NCI-H187 treated with DMSO at 0.1 percent for 48 hours (cell line): ENCODE results near the gene PAX8.
"Not testable (repeated sequence)": the region's sequence is repeated elsewhere in the genome, so short reads cannot be mapped to it uniquely, and the experiment has no call there.

Experiments used
- DNase-seq: peaks from one replicate; lab custom pipeline; 2025; lab: John Stamatoyannopoulos, UW

Gene PAX8

DNA sequence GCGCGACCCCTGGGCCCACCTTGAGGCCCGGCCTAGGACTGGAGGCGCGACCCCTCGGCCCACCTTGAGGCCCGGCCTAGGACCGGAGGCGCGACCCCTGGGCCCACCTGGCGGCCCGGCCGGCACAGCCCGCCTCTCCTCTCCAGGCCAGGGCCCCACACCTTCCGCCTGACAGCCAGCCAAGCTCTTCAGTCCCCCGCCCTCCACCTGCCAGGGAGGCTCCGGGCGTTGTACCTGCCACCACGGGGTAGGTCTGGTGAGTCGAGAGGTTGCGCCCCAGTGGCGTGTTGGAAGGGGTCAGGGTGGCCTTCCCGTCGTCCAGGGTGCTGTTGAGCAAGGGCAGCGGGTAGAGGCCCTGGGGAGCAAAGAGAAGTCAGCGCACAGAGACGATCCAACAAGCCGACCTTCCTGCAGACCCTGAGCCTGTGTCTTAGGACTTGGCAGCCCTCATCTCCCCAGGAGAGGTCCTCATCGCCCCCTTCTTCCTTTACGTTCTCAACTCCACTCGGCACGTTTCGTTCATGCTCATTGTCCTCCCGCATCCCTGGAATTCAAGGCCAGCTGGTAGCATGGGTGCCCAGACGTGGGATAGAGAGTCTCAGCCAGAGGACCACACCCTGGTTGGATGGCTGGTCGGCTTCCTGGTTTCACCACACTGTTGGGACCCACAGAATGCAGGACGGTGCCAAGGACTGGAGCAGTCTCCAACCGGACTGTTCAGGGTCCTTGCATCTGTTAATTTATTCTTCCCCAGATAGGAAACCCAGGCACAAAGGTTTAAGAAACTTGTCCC is 42.2 kb downstream of the PAX8 start:
- DNase-seq: no peak

DNA sequence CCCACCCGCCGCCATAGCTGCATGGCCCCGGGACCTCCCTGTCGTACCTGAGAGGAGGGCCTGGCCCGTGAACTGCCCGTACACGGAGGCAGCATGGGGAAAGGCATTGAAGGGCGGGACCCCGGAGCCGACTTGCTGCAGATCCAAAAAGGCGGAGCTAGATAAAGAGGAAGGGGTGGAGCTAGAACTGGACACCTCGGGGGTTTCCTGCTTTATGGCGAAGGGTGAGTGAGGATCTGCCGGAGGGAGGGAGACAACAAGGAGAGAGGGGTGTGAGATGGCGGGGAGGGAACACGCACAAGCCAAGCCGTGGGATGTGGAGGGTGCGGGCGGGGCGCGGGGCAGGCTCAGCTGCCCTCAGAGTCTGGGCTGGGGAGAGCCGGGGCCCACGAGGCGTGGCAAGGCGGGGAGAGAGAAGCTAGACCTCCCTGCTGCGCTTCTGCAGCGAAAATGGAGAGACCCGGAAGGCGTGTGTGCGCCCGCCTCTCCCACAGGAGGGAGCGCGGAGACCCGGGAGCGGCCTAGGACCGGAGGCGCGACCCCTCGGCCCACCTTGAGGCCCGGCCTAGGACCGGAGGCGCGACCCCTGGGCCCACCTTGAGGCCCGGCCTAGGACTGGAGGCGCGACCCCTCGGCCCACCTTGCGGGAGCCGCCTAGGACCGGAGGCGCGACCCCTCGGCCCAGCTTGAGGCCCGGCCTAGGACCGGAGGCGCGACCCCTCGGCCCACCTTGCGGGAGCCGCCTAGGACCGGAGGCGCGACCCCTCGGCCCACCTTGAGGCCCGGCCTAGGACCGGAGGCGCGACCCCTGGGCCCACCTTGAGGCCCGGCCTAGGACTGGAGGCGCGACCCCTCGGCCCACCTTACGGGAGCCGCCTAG is 43.1 kb downstream of the PAX8 start:
- DNase-seq: not testable (repeated sequence)

DNA sequence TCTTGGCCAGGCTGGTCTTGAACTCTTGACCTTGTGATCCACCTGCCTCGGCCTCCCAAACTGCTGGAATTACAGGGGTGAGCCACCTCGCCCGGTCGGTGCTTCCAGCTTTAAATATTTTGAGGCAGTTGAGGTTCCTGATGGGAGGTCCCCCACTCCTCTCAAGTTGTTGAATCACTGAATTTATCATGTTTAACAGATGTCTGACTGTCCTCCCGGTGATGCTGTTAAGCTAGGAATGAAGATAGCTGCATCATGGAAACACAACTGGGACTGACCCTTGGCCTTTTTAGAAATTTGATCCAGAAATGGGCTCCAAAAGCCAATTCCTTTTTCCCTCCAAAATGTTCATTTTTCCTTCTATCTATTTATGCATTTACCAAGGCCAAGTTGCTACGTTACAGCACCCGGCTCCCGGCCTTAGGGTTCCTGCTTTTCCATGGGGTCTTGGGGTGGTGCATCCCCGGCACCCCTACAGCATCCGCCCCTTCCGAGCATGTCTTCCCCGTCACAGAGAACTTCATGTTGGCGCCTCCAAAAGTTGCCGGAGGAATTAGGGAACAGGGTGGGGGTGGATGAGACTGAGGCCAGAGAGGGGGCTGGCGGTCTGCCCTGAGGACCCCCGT is 43.9 kb downstream of the PAX8 start:
- DNase-seq: no peak

DNA sequence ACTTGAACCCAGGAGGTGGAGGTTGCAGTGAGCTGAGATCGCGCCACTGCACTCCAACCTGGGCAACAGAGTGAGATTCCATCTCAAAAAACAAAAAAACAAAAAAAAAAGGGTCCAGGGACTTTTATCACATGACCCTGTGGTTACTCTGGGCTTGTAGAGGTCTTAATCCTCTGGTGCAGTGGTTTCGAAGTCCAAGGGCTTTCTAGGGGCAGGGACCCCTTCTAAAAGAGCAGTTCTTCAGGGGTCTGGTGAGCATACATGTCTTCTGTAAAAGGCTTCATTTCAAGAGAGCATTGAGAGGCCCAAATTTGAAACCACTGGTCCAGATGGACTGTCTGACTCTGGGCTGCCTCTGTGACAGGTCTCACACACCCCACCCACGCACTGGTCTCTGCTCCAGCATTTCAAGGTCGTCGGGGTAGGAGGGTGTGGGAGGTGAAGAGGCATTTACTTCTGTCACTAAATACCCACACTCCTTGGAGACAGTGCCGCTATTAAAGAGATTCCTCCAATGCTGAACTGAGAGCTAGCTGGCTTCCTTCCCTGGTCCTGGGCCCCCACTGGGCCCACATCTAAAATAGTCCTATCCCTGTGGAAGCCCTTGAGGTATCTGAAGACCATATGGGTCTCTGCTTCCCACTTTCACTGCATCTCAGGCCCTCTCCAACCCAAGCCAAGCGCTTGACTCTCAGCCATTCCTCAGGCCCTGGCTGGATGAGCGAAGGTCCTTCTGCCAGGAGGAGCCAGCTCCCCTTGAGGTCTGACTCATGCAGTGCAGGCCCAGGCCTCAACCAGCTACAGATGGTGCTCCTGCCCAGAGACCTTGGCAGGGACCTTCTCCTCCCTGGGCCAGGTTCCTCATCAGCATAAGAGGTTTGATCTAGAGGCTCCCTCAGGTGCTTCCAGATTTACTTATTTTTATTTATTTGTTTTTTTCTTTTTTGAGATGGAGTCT is 44.8 kb downstream of the PAX8 start:
- no peak for DNase-seq

DNA sequence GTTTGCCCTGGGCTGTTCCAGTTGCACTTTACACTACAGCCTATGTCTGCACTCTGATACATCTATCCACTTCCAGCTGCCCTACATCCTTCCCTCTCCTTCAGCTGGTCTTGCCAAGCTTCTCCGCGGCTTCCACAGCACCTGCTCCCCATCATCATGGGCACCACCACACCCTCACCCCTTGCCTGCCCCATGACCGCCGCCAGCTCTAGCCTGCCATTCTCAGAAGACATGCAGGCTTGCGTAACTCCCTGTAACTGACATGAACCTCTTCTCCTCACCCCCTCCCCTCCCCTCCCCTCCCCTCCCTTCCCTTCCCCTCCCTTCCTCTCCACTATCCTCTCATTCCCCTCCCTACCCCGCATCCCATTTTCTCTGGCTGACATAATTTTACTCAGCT is 46.0 kb downstream of the PAX8 start:
- no peak for DNase-seq

DNA sequence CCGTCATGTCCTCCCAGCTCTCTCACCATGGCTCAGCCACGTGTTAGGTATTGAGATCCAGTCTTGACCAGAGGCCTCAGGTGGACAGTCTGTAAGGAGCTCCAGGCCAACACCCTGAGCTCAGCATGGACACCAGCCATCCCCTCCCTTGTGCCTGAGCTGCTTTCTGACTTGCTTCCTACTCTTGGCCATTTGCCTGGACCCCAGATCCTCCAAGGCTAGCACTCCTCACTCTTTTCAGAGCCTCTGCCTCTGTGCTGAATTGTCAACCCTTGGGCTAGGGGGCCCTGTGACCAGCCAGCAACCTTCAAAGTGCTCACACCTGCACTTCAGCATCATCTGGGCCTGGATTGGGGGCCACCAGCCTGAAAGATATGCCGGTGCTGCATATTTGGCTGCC is 46.6 kb downstream of the PAX8 start:
- DNase-seq: no peak

DNA sequence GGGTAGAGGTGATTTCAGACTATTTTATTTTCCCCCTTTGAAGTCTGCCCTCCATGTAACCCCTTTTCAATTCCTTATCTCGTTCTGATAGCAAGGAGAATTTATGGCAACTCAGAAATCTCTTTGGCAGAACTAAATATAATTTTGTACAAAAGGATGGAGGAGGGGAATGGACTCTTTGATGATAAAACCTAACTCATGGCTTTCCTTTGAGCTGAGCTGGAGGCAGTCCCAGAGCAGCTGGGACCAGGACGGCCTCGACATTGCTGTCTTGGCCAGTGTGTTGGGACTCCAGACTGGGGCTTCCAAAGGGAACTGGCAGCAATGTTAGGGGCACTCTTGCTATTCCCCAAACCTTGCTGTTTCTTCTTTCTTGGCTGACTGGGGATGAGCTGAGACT is 47.7 kb downstream of the PAX8 start:
- no peak for DNase-seq

DNA sequence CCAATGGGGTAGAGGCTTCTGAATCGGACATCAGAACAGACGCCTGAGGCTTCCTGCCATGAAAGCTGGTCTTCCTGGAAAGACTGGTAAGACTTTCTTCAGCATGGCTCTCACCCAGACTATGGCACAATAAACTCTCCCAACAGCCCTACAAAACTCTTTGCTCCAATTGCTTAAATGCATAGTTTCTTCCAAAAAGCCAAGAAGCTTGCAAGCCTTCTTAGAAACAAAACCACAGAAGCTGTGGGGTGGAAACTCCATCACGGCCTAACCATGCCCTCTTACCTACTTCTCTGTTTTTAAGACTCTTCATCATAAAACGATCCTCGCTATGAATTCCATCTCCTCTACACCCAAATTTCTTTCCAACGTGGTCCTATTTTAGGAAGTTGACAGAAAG is 48.2 kb downstream of the PAX8 start:
- no peak for DNase-seq

DNA sequence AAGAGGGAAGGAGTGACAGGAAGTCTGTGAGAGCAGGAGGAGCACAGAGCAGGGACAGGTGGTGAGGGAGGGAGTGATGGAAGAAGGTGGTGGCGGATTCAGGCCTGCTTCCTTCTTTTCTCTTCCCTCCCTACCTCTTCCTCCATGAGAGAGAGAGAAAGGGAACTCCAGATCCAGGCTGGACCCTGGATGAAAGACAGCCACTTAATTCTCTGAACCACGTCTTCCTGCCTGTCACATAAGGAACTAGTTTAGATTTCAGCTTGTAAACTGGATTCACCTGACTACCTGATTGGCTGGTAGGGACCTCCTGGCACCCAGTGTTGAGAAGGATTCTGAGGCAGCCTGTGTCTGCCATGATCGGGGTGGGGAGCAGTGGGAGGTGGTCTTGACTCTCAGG is 48.9 kb downstream of the PAX8 start:
- no peak for DNase-seq

DNA sequence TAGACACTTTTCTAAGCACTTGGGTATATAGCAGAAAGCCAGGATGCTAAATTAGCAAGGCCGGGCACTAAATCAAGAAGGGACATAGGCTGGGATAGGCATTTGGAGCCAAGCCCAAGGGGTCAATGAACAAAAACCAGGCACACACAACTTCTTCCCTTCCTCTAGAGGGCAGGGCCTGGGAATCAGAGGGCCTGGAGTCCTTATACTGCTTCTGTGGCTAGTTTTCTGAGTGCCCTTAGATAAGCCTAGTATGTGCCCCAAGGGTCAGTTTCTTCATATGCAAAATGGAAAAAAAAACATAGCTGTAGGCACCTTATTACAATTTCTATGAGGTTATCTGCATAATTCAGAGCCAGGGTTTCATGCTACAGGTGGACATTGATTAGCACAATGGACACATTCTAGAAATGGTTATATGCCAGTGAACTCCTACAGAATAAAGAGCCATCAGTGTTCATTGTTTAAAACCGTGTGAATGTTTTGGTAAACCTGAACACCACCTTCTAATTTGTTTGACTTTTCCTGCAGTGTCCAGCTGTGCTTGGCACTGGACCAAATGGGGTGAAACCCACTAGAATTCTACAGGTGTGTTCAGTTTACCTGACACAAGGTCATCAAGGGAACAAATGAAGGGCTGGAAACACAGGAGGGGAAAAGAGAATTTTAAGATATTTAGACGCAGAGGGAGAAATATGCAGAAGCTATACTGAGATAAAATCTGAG is 49.6 kb downstream of the PAX8 start:
- no peak for DNase-seq

DNA sequence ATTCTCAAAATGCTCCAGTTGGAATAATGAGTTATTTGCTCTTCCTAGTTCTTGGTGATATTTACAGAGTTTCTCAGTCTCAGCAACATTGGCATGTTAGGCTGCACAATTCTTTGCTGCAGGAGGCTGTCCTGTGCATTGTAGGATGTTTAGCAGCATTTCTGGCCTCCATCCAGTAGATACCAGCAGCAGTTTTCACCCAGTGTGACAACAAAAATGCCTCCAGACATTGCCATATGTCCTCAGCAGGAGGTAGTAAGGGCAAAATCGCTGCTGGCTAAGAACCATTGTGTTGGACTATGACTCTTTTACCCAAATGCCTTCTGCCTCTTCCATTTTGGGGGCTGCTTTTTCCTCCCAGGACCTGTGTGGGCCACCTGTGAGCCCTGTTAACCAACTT is 50.4 kb downstream of the PAX8 start:
- no peak for DNase-seq

DNA sequence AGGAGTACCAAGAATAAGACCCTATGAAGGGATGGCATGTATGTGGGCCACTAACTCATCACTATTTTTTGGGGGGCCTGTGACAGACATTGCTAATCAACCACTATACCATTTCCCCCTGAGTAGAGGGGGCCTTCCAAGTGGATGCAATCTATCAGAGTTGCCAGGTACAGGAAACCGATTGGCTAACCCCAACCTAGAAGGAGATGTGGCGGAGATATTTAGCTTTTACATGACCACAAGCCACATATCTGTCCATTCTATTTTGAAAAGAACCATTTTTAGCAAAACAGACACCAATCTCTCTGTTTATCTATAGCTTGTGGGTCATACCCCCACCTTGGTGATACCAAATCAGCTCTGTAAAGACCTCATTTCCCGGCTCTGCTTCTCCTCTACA is 51.0 kb downstream of the PAX8 start:
- DNase-seq: no peak

DNA sequence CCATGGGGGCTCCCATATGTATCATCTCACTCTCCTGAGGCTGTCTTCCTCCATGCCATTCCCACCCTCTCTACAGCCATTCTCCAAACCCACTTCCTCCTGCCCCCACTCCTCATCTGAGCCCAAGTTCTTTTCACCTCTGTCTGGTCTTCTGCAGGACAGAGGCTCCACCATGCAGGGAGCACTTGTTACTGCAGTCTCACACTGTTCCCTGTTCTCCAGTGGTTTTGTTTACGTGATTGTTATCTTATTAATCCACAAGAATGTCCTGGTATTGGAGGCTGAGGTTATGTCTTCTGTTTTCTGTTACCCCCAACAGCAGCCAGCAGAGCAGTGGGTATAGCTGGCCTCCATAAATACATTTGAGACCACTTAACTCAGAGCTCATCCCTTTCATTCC is 51.4 kb downstream of the PAX8 start:
- DNase-seq: no peak

DNA sequence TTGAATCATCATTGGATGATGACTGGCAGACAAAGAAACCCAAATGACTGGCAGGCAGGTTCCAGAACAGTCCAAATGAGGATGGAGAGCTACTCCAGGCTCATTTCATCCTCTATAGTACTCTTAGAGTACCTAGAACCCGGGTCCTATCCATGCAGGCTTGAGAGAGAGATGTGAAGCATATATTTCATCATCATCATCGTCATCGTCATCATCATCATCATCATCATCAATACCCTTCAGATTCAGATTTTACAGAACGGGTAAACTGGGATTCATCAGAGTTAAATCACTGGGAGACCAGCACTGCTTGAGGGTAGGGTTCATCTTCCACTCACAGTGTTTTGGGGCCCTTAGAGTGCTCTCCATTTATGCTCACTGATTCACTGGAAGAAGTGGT is 52.3 kb downstream of the PAX8 start:
- DNase-seq: no peak

DNA sequence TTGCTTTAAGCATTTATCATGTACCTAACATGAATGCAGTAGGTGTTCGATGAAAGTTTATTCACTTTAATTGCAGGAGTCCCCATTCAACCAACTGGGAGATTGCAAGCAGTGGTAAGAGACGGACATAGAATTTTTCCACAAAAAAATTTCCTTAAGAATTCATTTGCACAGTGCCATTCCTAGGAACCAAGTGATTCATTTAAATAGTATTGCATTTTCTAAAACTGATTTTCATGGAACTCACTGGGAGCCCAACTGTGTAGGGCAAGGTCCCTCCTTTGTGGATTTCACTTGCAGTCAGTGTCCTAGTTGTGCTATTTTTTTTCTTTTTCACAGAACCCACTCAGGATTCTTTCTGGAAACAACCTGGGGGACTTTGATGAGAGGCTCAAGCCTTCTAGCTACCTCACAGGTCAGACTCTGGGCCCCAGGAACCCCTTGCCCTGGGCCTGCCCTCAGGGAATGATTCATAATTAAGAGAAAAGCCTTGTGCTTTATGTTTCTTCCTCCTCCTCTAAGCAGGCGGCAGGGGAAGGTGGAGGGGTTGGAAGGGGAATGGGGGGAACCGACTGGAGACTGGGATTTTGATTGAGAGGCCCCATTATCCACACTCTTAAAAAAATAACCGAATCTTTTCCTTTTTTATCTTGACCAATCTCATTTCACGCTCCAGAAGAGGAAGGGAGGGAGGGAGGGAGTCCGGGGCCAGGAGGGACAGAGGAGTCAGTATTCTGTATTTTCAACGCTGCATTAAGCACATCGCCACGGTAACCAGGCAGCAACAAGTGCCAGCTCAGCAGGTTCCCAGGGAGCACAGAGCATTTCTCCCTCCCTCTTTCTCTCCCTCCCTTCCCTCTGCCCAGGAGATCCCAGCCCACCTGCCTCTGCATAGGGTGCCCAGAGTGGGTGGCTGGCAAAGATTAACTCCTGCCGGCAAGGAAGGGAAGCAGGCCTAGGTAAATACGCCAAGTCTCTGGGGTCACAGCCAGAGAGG is 53.2 kb downstream of the PAX8 start:
- DNase-seq: peak; percentile 14

DNA sequence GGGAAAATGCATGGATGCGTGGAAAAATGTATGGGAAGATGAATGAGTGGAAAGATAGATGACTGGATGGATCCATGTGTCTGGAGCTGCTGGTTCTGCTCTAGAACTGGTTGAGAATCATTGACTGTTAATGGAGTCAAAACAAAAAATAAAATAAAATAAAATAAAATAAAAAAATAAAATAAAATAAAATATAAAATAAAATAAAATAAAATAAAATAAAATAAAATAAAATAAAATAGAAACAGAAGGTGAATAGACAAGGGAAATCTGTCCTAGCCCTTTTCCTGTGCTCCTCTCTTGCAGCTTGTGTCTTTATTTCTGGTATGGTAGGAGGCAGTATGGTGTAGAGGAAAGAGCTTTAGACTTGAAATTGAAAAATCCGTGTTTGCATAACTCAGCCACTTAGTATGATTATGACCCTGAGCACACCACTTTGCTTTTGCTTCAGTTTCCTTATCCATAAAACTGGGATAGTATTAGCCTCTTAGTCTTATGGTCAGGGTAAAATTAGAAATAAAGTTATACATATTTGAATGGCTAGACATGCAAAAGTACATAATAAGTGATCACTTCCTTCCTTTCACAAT is 54.0 kb downstream of the PAX8 start:
- no peak for DNase-seq

DNA sequence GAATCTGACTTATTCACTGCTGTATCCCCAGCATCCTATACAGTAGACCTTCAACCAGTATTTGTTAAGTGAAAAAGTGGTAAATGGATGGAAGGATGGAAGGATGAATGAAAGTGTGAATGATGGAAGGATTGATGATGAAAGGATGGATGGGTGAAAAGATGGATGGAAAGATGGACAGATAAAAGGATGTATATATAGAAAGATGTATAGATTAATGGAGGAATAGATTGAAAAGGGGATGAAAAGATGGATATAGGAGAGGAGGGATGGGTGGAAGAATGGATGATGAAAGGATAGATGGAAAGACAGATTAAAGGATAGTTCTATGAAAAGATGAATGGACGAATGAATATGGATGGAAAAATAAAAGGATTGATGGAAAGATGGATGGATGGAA is 54.9 kb downstream of the PAX8 start:
- no peak for DNase-seq

DNA sequence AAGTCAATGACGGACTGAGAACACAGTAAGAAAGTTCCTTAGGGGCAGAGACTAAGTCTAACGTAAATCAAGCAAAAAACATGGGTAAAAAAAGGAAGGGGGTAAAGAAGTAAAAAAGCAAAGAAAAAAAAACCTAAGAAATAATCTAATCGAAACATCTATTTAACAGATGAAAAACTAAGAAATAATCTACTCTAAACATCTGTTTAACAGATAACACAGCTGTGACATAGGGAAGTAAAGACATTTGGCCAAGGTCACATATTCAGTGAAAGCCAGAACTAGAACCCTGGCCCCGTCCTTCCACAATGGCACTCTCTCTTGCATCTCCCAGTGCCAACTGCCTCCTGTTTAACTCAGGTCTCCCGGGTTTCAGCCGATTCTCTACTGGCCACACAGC is 56.9 kb downstream of the PAX8 start:
- DNase-seq: no peak

DNA sequence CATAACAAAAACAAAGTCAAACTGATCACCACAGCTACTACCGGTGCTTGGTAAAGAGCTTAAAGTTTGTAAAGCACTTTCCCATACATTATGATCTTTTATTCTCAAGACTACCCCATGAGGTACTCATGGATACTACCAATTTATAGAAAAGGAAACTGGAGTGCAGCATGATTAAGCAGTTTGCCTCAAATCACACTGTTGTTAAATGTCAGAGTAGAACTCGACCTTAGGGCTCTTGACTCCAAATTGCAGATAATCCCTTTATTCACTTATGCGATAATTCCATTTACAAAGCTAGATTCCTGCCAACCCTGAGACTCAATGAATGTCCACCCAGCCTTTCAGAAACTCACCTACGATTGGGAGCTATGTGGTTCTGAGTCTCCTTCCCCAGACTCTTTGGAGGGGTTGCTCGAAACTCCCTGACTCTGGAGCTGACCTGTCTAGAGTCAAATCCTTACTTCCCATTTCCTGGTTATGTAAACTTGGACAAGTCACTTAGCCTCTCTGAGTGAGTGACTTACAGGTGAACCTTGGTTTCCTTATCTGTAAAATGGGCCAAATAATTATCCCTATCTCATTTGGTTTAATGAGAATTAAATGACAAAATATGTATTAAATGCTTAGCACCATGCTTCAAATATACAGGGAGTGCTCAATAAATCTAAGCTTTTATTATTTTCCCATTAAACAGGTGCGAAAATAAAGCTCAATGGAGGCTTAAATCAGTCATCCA is 57.6 kb downstream of the PAX8 start:
- no peak for DNase-seq
